Mammary epithelial cell (primary cell): Measurements from ENCODE around the gene RALGAPA2.

Experiments used
- CTCF ChIP-seq, 2 donors: IDR thresholded peaks in 1 of 2; conservative IDR thresholded peaks in 1 of 2; 2 replicates each; pipeline ENCODE4 v1.5.1; 2011 to 2012; ENCODE audit warnings: inconsistent platforms in 2 of 2, low read length in 2 of 2, mild to moderate bottlenecking in 2 of 2, control low read depth in 1 of 2, low read depth in 1 of 2; ENCODE audit not compliant: insufficient read depth in 1 of 2; ENCODE audit errors: extremely low read depth in 1 of 2
- EZH2 ChIP-seq: IDR thresholded peaks from 2 replicates; pipeline ENCODE4 v1.6.1; 2012; ENCODE audit warnings: low read length, inconsistent platforms, borderline replicate concordance

- TF ChIP-seq CTCF (conservative IDR thresholded peaks at IDR 0.05 in 1 of 2, IDR thresholded peaks at IDR 0.05 in 1 of 2; ENCODE audit: extremely low read depth in 1 of 2, insufficient read depth in 1 of 2, low read depth in 1 of 2, low read length in 2 of 2) (no peak), EZH2 (no peak)
Measured at GRCh38 chr20:20461551-20461950, 250.9 kb downstream of the RALGAPA2 start.
